Tibial nerve (tissue), 3 donors: Measurements from ENCODE around the gene MCOLN1.

Experiments
- POLR2A ChIP-seq, 2 donors: fragments of 450-650 bp; IDR thresholded peaks; one replicate each; pipeline ENCODE4 v1.6.1; 2017; ENCODE audit warnings: antibody characterized with exemption in 2 of 2, mild to moderate bottlenecking in 2 of 2, moderate library complexity in 2 of 2
- TF ChIP-seq, protein P1 (sequence below), 5 experiments: fragments of 200-600 bp in 3 of 5; fragments of 450-650 bp in 2 of 5; sonication (generic) in 3 of 5; IDR thresholded peaks; one replicate each; pipeline ENCODE4 v1.5.1; 2016 to 2019; ENCODE audit warnings: antibody characterized with exemption in 5 of 5, mild to moderate bottlenecking in 3 of 5, moderate library complexity in 2 of 5

DNA sequence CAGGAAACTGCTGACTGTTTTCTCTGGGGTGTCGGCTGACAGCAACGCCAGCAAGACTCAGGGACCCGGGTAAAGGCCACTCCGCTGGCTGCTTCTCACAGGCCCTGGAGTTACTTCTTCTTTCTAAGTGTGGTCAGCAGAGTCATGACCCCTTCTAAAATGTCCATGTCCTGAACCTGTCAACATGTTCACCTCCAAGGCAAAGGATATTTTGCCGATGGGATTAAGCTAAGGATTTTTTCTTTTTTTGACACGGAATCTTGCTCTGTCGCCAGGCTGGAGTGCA lies 41.5 kb upstream of the MCOLN1 start:
- no peak for TF ChIP-seq POLR2A (IDR thresholded peaks at IDR 0.05)
- TF ChIP-seq, protein P1, sequence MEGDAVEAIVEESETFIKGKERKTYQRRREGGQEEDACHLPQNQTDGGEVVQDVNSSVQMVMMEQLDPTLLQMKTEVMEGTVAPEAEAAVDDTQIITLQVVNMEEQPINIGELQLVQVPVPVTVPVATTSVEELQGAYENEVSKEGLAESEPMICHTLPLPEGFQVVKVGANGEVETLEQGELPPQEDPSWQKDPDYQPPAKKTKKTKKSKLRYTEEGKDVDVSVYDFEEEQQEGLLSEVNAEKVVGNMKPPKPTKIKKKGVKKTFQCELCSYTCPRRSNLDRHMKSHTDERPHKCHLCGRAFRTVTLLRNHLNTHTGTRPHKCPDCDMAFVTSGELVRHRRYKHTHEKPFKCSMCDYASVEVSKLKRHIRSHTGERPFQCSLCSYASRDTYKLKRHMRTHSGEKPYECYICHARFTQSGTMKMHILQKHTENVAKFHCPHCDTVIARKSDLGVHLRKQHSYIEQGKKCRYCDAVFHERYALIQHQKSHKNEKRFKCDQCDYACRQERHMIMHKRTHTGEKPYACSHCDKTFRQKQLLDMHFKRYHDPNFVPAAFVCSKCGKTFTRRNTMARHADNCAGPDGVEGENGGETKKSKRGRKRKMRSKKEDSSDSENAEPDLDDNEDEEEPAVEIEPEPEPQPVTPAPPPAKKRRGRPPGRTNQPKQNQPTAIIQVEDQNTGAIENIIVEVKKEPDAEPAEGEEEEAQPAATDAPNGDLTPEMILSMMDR (IDR thresholded peaks at IDR 0.05): no peak
